OCI-LY1 (cell line): Measurements from ENCODE around the gene SERHL2.

Experiments
- CTCF ChIP-seq: fragments of 200-600 bp; sonication (generic), shearing (Covaris generic); IDR thresholded peaks from 2 replicates; pipeline ENCODE4 v1.5.1; 2017; ENCODE audit warnings: mild to moderate bottlenecking, antibody characterized with exemption, low read length, moderate library complexity, mixed read lengths
- EZH2 ChIP-seq: fragments of 200-600 bp; sonication (generic), shearing (Covaris generic); IDR thresholded peaks from 2 replicates; pipeline ENCODE4 v1.8.0; 2017; ENCODE audit warnings: borderline replicate concordance, mixed run types, mild to moderate bottlenecking, antibody characterized with exemption, low read length, moderate library complexity, mixed read lengths

- TF ChIP-seq CTCF (no peak), EZH2 (no peak)
Observed at GRCh38 chr22:42613872-42614301, 60.1 kb downstream of the SERHL2 start.
